IMR-90 (cell line): ENCODE data around the gene ZBTB44.

Experiments
- BHLHE40 ChIP-seq: fragments of 150-350 bp; IDR thresholded peaks from 2 replicates; pipeline ENCODE4 v1.6.1; 2016; ENCODE audit warnings: mild to moderate bottlenecking, low read depth, low read length
- CEBPB ChIP-seq: IDR thresholded peaks from 2 replicates; pipeline ENCODE4 v1.6.1; 2012; ENCODE audit warnings: low read depth, low read length, improper control_type of control experiment
- CTCF ChIP-seq: conservative IDR thresholded peaks from 2 replicates; pipeline ENCODE4 v1.5.1; 2012; ENCODE audit warnings: mild to moderate bottlenecking, low read depth, low read length, improper control_type of control experiment
- FOS ChIP-seq: fragments of 150-350 bp; IDR thresholded peaks from 2 replicates; pipeline ENCODE4 v1.6.1; 2016; ENCODE audit warnings: low read depth, low read length
- MAZ ChIP-seq: IDR thresholded peaks from 2 replicates; pipeline ENCODE4 v1.6.1; 2012; ENCODE audit warnings: low read depth, mild to moderate bottlenecking, low read length, improper control_type of control experiment, moderate library complexity, borderline replicate concordance
- MXI1 ChIP-seq: IDR thresholded peaks from 2 replicates; pipeline ENCODE4 v1.6.1; 2012; ENCODE audit warnings: low read depth, mild to moderate bottlenecking, low read length, moderate library complexity, borderline replicate concordance
- POLR2A ChIP-seq: IDR thresholded peaks from 2 replicates; pipeline ENCODE4 v1.6.1; 2012; ENCODE audit warnings: mild to moderate bottlenecking, low read depth, low read length
- RAD21 ChIP-seq: IDR thresholded peaks from 2 replicates; pipeline ENCODE4 v1.6.1; 2012; ENCODE audit warnings: low read length, improper control_type of control experiment
- RFX5 ChIP-seq: IDR thresholded peaks from 2 replicates; pipeline ENCODE4 v1.8.0; 2012; ENCODE audit warnings: low read depth, mild to moderate bottlenecking, low read length, moderate library complexity
- SMC3 ChIP-seq: fragments of 150-350 bp; IDR thresholded peaks from 2 replicates; pipeline ENCODE4 v1.6.1; 2016; ENCODE audit warnings: low read depth, mild to moderate bottlenecking, antibody characterized with exemption, low read length, moderate library complexity
- USF2 ChIP-seq: fragments of 150-350 bp; IDR thresholded peaks from 2 replicates; pipeline ENCODE4 v1.6.1; 2017; ENCODE audit warnings: mild to moderate bottlenecking, antibody characterized with exemption, low read length, low read depth

GRCh38 chr11:130338667-130339066, 23.9 kb upstream of the ZBTB44 start:
- TF ChIP-seq USF2: no peak
- no peak for TF ChIP-seq CTCF
- TF ChIP-seq MAZ: no peak
- no peak for TF ChIP-seq POLR2A
- no peak for TF ChIP-seq MXI1
- no peak for TF ChIP-seq FOS
- no peak for TF ChIP-seq BHLHE40
- no peak for TF ChIP-seq SMC3
- TF ChIP-seq RAD21: no peak
- TF ChIP-seq RFX5: no peak
- TF ChIP-seq CEBPB: no peak
